ENCODE measurements around the gene CXCL11. TPM values are rescaled to one million over a fixed set of nuclear protein-coding genes. Genes with fewer than 3 reads are reported as not detected.

The CXCL11 gene
- total RNA-seq (2021) = not detected in 2 replicates
- long read RNA-seq = 0 reads

DNA sequence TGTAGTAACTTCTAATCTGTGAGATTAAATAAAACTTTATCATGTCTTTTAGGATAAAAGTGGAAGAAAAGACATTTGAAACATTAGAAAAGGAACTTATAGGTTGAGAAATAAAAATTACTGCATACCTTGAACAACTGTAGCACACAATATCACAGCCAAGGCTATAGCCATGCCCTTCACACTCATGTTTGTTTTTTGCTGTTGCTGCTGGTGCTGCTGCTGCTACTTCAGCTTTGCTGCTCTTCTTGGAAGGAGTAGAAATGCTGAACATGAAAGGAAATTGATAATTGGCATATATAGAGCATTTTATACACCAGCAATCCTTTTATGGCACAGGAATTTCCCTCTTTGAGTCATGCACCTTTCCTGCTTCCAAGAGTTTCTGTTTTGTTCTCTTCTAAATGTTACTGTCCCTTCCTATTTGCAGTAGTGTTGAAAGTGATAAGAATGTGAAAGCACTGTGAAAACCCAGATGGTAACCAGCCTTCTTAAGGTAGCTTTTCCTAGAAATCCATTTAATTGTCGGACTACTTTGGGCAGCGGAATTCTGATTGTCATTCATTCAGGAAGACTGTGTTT is at the start of gene CXCL11:
CXCL11 (minus strand) TSS at position 272 of the 582 bp plus-strand sequence; CDS start at position 189, 83 bp downstream.
- no CpG with 5 or more reads among the region's 2 CpGs for WGBS (ENCODE audit: extremely low coverage, insufficient read length, low lambda C conversion rate)
- no peak within 1 kb of the TSS for H3K4me3 Mint-ChIP-seq
- no peaks in the 10 kb centered on the region for H3K9me3 Mint-ChIP-seq
- H3K4ac ChIP-seq (ENCODE audit: low read depth, low read length) = no peak within 1 kb of the TSS
- H3K18ac ChIP-seq (ENCODE audit: insufficient read length, low read depth, low read length) = peak within 1 kb of the TSS; percentile 64
- H3K79me1 ChIP-seq (ENCODE audit: insufficient read depth, low read depth, low read length, poor library complexity, severe bottlenecking) = no peaks in the 10 kb centered on the region
- H3K27ac Mint-ChIP-seq = no peak within 1 kb of the TSS
- H4K20me1 ChIP-seq (ENCODE audit: control insufficient read depth, insufficient read depth, insufficient read length) = no peaks in the 10 kb centered on the region
- no peaks in the 10 kb centered on the region for H3K27me3 ChIP-seq (ENCODE audit: insufficient read depth, low read length)
- H3K4me1 ChIP-seq (ENCODE audit: insufficient read depth, low read length) = no peaks in the 10 kb centered on the region
- no peaks in the 10 kb centered on the region for H3K27me3 Mint-ChIP-seq (ENCODE audit: low read depth)
- H3K23me2 ChIP-seq (ENCODE audit: insufficient read length, low read depth, low read length, poor library complexity, severe bottlenecking) = no peaks in the 10 kb centered on the region
- H2BK120ac ChIP-seq (ENCODE audit: low read depth, low read length, poor library complexity, severe bottlenecking) = no peak within 1 kb of the TSS
- H3K4me2 ChIP-seq (ENCODE audit: insufficient read depth, insufficient read length, low read length) = no peak within 1 kb of the TSS
- no peak within 1 kb of the TSS for H3K9ac ChIP-seq (ENCODE audit: extremely low read depth, insufficient read length, low read length)
- H3T11ph ChIP-seq (ENCODE audit: low read length) = no peak within 1 kb of the TSS
- H2BK20ac ChIP-seq (ENCODE audit: low read depth, low read length, poor library complexity, severe bottlenecking) = no peak within 1 kb of the TSS
- H4K5ac ChIP-seq (ENCODE audit: insufficient read length, low read depth, low read length) = no peak within 1 kb of the TSS
- no peak within 1 kb of the TSS for H3K23ac ChIP-seq (ENCODE audit: insufficient read length, low read depth, low read length)
- no peak for DNase-seq
- no peak within 1 kb of the TSS for H2AK5ac ChIP-seq (ENCODE audit: insufficient read length, low read length)
- H3K79me2 ChIP-seq (ENCODE audit: insufficient read depth, low read length) = no peaks in the 10 kb centered on the region
- no peaks in the 10 kb centered on the region for H3K36me3 Mint-ChIP-seq (ENCODE audit: insufficient read depth in 1 of 3, low read depth in 3 of 3)
- H3K27ac ChIP-seq (ENCODE audit: insufficient read length, low read depth, low read length) = no peak within 1 kb of the TSS
- no peak within 1 kb of the TSS for H2BK12ac ChIP-seq (ENCODE audit: insufficient read length, low read depth, low read length)
- no peaks in the 10 kb centered on the region for H3K9me3 ChIP-seq (ENCODE audit: control insufficient read depth, low read depth, low read length)
- H3K14ac ChIP-seq (ENCODE audit: insufficient read depth, low read length) = no peak within 1 kb of the TSS
- H4K91ac ChIP-seq (ENCODE audit: insufficient read length, low read depth, low read length) = no peak within 1 kb of the TSS
- no peaks in the 10 kb centered on the region for H3K4me1 Mint-ChIP-seq
- H2BK15ac ChIP-seq (ENCODE audit: low read depth, low read length) = no peak within 1 kb of the TSS
- H4K8ac ChIP-seq (replicated peaks; ENCODE audit: insufficient read length, low read depth, low read length) = no peak within 1 kb of the TSS
- H3K56ac ChIP-seq (ENCODE audit: insufficient read length, low read depth, low read length) = no peak within 1 kb of the TSS
- H2AFZ ChIP-seq (ENCODE audit: low read length) = no peak within 1 kb of the TSS
- TF ChIP-seq, protein P1, sequence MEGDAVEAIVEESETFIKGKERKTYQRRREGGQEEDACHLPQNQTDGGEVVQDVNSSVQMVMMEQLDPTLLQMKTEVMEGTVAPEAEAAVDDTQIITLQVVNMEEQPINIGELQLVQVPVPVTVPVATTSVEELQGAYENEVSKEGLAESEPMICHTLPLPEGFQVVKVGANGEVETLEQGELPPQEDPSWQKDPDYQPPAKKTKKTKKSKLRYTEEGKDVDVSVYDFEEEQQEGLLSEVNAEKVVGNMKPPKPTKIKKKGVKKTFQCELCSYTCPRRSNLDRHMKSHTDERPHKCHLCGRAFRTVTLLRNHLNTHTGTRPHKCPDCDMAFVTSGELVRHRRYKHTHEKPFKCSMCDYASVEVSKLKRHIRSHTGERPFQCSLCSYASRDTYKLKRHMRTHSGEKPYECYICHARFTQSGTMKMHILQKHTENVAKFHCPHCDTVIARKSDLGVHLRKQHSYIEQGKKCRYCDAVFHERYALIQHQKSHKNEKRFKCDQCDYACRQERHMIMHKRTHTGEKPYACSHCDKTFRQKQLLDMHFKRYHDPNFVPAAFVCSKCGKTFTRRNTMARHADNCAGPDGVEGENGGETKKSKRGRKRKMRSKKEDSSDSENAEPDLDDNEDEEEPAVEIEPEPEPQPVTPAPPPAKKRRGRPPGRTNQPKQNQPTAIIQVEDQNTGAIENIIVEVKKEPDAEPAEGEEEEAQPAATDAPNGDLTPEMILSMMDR (conservative IDR thresholded peaks at IDR 0.05) = no peak
- H2BK5ac ChIP-seq (ENCODE audit: insufficient read length, low read length) = no peak within 1 kb of the TSS
